Jurkat, Clone E6-1 (cell line): ENCODE measurements around the gene ZNF653.
"Not testable (repeated sequence)": the region's sequence is repeated elsewhere in the genome, so short reads cannot be mapped to it uniquely, and the experiment has no call there.

Source experiments
- DNase-seq: peaks from one replicate; pipeline ENCODE4 v3.0.0-alpha.2; 2011; ENCODE audit warnings: low read depth, low spot score
- H3K4me3 ChIP-seq: 2 replicates; pipeline ENCODE4 v1.5.1; 2011; ENCODE audit warnings: mild to moderate bottlenecking, low read length, control low read depth, moderate library complexity

The ZNF653 gene

DNA sequence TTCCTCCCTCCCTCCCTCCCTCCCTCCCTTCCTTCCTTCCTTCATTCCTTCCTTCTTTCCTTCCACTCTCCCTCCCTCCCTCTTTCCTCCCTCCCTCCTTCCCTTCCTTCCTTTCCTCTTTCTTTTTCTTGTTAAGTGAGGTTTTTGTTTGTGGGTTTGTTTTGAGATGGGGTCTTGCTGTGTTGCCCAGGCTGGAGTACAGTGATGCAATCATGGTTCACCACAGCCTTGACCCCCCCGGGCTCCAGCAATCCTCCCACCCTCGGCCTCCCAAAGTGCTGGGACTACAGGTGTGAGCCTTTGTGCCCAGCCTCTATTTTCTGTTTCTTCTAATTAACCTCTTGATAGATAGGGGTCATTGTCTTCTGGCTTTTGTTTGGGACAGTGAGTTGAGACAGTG is 44.2 kb downstream of the ZNF653 start:
- DNase-seq: no peak

DNA sequence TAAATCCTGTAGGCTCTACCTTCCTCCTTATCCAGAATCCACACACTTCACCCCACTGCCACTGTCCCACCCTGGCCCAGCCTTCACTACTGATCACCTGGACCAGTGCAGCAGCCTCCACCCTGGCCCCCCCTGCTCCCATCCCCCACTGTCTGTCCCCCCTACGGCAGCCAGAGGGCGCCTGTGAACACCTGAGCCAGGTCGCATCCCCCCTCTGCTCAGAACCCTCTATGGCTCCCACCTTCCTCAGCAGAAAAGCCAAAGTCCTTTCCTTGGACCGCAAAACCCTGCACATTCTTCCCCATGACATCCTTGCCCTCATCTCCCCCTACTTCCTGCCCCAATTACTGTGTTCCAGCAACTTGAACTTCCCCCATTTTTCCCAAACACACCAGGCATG is 45.4 kb downstream of the ZNF653 start:
- H3K4me3 ChIP-seq: no peak overlapping the region
- DNase-seq: no peak

More for the DNA sequence above, 44.2 kb downstream of the ZNF653 start:
- H3K4me3 ChIP-seq: no peak overlapping the region

DNA sequence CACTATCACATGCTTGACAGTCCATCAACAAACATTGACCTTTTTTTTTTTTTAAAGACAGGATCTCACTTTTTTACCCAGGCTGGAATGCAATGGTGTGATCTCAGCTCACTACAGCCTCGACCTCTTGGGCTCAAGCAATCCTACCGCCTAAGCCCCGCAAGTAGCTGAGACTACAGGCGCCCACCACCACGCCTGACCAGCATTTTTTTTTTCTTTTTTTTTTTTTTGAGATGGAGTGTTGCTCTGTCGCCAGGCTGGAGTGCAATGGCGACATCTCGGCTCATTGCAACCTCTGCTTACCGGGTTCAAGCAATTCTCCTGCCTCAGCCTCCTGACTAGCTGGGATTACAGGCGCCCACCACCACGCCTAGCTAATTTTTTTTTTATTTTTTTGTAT is 46.7 kb downstream of the ZNF653 start:
- H3K4me3 ChIP-seq, DNase-seq: not testable (repeated sequence)

DNA sequence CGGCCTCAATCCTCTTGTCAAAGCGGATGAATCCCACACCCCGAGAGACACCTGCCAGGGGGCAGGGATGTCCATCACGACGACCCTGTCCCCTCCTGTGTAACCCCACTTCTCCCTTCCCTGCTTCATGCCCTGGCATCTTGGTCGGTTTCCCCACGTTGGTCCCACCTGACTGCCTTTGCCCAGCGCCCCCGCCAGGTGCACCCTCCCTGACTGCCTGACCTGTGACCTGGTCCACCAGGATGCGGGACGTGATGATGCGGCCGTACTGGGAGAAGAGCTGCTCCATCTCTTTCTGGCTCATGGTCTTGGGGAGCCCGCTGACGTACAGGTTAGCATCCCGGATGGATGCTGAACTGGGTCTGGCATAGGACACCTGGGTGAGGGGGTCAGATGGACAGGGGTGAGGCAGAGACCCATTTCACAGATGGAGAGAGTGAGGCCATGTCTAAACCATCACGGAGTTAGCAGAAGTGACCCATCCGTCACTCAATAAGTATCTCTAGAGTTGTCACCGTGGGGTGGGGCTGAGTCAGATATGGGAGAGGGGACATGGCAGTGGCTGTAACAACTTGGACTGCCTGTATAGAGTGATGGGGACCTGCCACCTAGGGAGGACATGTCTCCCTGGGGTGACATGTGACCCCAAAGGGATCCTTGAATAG is 47.3 kb downstream of the ZNF653 start:
- DNase-seq: no peak
- no peak overlapping the region for H3K4me3 ChIP-seq

DNA sequence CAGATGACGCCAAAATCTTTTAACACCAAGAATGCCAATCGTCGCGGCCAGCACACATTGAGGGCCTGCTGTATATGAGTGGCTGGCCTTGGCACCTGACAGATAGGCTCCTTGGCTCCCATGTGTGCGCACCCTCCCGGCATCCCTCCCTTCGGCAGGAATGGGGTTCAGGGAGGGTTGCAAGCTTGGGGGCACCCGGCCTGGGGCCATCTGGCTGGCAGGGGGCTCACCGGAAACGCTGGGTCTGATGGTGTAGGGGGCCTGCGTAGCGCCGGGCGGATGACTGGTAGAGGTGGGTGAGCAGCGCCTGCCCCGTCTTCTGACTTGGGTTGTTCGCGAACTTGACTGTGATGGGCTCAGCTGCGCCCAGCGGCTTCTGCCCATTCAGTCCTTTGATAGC is 47.8 kb downstream of the ZNF653 start:
- no peak for DNase-seq
- no peak overlapping the region for H3K4me3 ChIP-seq

DNA sequence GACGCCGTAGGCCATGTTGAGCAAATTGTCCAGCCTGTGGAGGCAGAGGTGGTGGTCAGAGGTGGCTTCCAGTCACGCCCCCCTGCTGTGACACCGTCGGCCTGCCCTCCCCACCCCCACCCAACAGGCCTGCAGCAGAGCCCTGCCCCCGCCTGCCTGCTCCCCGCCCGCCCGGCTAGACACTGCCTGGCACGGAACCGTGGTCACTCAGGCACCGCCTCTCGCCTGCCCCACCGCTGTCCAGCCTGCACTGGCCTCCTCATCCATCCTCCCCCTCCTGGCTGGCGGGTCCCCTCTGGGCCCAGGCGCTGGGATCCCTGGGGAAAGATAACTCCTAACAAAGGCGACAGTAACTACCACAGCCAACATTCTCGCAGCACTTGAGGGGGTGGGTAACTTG is 48.5 kb downstream of the ZNF653 start:
- DNase-seq: no peak
- H3K4me3 ChIP-seq: no peak overlapping the region

DNA sequence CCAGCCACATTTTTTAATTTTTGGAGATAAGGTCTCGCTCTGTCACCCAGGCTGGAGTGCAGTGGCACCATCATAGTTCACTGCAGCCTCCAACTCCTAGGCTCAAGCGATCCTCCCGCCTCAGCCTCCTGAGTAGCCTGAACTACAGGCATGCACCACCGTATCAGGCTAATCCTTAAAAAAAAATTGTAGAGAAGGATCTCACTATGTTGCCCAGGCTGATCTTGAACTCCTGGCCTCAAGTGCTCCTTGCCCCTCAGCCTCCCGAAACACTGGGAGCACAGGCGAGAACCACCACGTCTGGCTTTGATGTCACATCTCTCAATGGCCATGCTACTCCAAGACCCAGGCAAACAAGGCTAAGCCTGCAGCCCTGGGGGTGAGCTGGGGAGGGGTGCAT is 49.0 kb downstream of the ZNF653 start:
- H3K4me3 ChIP-seq: no peak overlapping the region
- DNase-seq: no peak

DNA sequence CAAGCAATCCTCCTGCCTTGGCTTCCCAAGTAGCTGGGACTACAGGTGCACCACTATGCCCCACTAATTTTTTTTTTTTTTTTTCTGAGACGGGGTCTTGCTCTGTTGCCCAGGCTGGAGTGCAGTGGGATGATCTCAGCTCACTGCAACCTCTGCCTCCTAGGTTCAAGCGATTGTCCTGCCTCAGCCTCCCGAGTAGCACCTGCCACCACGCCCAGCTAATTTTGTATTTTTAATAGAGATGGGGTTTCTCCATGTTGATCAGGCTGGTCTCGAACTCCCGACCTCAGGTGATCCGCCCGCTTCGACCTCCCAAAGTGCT is 50.4 kb downstream of the ZNF653 start:
- not testable (repeated sequence) for H3K4me3 ChIP-seq, DNase-seq

DNA sequence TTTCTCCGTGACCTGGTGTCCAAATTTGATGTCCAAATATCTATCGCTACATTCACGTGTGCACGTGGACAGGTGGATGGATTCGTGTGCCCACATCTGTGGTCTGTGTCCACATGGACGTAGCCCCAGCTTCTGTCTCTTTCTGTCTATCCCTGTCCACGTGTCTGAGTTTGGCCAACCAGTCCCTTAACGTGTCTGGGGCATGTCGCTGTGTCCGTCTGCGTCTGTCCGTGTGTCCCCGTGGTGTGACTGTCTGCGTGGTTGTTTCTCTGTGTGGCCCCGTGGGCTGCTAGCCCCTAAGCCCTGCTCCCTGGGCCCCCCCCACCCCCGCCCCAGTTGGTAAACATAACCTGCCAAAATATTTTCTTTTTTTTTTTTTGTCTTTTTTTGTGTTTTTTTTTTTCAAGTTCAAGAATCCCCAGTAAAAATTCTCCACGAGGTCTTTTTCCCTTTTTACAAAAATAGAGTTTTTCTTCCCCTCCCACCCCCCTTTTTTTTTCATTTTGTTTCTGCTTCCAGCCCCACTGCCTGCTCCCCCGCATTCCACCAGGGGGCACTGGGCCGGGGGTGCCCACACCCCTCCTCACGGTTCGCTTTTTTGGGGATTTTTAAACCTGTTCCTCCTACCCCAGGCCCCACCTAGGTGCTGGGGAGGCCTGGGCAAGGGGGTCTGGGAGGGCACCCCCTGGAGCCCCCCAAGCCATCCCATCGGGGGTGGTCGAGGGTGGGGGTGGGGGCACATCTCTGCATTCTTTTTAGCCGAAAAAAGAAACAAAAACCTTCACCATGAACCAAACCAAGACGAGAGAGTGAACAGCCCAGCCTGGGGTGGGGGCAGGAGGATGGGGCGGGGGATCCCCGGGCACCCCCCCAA is 51.9 kb downstream of the ZNF653 start:
- DNase-seq: no peak
- H3K4me3 ChIP-seq: no peak overlapping the region

DNA sequence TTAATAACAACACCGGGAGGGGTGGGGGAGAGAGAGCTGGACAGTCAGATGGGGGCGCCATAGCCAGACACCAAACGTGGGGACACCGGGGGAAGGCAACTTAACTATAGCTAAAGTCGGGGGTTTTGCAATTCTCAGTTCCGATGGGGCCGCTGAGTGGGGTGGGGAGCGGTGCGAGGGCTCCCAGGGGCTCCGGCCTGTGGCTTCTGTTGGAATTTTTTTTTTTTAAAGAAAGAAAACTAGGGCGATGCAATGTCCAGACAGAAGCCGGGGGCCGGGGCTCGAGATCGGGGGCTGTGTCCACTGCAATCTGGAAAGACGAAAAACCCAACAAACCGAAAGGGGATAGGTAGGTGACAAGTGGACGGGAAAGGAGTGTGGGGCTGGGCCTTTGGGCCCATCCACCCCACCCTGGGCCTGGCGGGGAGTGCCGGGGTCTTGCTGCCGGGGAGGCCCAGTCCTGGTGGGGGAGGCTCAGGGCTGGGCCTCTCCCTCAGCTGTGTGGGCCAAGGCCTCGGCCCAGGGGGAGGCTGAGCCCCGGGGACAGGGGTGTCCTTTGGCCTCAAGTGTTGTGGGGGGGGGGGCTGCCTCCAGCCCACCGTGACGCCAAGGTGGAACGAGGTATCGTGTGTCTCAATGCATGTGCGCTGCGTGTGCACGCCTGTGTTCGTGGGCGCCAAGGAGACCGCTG is 52.9 kb downstream of the ZNF653 start:
- DNase-seq: no peak

DNA sequence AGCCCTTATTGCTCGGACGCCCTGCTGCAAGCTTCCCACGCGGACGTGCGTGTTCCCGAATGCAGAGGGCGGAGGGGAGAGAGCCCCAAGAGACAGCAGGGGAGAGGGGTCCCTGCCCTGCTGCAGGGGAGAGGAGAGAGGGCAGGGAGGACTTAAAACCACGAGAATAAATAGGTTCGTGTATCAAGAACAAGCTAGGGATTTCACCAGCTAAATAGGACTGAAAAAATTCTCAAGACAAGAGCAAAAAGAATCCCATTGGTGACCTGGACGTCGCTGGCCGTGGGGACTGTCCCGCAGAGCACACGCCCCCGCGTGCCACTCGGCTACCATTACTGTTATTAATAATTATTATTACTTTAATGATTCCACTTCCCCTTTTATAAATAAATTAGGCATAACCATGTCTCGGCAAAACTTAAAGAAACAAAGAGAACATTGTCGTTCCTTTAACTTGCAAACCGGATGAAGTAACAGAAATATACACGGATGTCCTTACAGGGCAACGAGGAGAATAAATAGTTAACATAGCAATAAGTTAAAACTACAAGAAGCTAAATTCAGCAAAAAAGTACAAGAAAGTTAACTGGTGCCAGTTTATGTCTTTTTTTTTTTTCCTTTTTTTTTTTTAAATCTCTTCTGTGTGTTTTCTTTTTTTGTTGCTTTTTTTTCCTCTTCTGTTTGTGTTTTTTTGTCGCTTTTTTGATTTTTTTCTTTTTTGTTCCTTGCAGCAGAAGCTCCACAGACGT is 53.6 kb downstream of the ZNF653 start:
- no peak overlapping the region for H3K4me3 ChIP-seq

More for the DNA sequence above, 52.9 kb downstream of the ZNF653 start:
- H3K4me3 ChIP-seq: no peak overlapping the region

DNA sequence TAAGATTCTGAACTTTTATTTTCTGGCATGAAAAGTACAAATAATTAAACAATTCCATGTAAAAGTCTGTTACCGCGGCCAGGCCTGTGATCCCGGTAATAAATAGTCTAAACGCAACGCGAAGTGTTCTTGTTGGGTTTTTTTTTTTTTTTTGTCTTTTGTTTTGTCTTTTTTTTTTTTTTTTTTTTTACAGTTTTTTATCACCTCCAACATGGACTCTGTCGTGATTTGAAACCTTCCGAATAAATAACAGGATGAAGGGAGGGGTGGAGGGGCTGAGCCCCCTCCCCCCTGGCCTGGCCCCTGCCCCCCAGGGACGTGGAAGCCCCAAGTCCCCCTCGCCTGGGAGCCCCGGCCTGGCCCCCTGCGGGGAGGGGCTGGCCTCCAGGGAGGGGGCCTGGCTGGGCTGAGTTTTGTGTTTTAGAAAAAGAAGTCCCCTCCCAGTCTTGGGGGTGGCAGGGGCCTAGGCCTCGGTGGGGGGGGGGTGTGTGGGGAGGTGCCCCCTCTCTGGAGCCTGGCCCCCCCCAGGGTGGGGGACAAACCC is 54.2 kb downstream of the ZNF653 start:
- DNase-seq: no peak
- H3K4me3 ChIP-seq: no peak overlapping the region

More for the DNA sequence above, 53.6 kb downstream of the ZNF653 start:
- no peak for DNase-seq

DNA sequence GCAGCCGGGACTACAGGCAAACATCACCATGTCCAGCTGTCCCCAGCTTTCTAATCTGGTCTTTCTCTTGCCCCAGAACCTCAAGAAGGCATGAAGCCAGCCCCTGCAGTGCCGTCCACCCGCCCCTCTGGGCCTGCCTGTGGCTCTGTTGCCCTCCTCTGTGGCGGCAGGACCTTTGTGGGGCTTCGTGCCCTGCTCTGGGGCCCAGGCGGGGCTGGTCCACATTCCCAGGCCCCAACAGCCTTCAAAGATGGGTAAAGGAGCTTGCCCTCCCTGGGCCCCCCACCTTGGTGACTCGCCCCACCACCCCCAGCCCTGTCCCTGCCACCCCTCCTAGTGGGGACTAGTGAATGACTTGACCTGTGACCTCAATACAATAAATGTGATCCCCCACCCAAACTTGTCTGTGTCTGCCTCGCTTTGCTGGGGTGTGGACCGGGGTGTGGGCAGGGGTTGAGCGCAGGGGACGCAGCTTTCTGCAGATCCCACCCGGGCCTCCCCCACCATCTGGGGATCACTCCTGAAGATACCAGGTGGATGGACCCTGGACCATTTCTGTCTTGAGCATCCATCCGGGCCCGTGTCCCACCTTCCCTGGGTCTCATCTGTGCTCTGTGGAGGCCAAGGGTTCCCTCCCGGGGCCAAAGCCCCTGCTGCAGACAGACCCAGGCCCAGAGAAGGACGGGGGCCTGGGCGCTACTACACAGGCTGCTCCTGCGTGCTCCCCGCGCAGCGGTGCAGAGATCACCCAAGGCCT is 54.9 kb downstream of the ZNF653 start:
- no peak overlapping the region for H3K4me3 ChIP-seq
- no peak for DNase-seq

DNA sequence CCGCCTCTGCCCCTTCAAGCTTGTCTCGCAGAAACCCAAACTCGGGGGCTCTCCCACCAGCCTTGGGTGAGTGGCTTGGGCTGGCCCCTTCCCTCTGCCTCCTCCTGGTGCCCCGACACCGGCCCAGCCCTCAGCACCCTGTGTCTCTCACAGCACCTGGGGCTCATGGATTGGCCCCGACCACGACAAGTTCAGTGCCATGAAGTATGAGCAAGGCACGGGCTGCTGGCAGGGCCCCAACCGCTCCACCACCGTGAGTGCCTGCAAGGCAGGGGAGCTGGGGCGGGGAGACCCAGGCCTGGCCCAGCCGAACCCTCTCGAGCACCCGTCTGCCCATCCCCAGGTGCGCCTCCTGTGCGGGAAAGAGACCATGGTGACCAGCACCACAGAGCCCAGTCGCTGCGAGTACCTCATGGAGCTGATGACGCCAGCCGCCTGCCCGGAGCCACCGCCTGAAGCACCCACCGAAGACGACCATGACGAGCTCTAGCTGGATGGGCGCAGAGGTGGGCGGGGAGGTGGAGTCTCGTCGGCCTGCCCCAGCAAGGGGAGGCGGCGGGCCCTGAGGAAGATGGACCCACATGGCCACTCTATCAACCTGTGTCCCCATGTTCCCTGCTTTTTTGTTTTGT is 56.6 kb downstream of the ZNF653 start:
- no peak overlapping the region for H3K4me3 ChIP-seq
- DNase-seq: no peak

DNA sequence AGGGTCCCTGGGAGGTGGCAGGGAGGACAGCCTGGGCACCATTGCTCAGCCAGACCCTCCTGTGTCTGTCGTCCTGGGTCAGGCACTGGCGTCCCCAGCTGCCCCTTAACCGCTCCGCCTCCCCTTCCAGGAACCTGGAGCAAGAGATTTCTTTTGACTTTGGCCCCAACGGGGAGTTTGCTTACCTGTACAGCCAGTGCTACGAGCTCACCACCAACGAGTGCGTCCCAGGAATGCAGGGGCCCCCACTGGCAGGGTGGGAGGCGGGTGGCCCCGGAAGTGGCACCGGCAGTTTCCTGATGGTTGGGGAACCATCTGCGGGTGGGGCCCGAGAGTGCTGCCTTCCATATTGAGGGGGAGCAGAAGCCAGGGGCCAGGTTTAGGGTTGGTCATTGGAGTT is 57.2 kb downstream of the ZNF653 start:
- no peak for DNase-seq
- no peak overlapping the region for H3K4me3 ChIP-seq

DNA sequence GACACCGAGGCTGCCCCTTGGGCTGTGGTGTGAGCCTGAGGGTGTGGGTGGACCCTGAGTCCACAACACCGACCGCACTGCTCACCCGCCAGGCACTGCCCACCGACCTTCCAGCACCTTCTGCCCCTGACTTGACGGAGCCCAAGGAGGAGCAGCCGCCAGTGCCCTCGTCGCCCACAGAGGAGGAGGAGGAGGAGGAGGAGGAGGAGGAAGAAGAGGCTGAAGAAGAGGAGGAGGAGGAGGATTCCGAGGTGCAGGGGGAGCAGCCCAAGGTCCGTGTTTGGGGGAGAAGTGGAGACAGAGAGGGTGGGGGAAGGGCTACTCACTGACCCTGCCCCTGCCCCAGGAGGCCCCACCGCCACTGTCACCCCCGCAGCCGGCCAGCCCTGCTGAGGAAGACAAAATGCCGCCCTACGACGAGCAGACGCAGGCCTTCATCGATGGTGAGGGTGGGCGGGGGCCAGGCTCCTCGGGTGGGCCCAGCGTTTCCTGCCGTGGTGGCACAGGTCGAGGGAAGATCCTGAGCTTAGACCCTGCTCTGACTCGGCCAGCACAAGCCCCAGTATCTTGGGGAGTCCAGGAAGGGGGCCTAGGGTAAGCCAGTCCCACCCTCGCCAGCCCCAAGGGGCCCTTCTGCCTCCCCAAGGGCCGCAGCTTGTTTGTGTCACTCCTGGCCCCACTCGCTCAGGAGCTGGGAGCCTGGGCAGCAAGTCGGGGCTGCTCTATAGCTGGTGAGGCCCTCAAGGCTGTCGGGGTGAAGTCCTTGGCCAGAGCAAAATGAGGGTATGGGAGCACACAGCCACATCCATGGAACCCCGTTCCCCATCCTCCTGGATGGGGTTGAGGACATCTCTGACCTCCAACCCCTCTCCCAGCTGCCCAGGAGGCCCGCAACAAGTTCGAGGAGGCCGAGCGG is 58.0 kb downstream of the ZNF653 start:
- no peak overlapping the region for H3K4me3 ChIP-seq
- DNase-seq: no peak

DNA sequence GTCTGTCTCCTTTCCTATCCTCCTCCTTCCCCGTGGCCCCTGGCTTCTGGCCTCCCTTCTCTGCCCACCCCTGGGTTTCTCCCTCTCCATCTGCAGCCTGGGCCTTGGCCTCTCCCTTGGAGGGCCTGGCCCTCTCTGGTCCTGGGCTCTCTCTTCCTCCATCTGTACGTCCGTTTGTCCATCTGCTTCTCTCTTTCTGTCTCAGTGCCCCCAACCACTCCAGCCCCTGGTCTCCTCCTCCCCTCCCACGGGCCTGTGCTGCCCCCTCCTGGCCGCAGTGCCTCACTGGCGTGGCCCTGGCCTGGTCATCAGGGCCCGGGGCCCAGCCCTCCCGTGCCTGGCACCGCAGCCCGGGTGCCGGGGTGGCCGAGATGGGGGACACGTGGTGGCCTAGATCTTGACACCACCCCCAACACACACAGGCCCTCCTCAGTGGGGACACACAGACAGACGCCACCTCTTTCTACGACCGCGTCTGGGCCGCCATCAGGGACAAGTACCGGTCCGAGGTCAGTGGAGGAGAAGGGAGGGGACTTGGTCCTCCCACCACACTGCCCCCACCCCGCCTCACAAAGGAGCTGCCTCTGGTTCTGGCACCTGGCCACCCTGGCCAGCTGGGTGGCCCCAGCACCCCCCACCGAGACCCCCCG is 58.9 kb downstream of the ZNF653 start:
- H3K4me3 ChIP-seq: no peak overlapping the region
- no peak for DNase-seq
